ENCODE results near the gene IFT74.

- TF ChIP-seq POLR2A (IDR thresholded peaks at IDR 0.05) (no peak), CTCF (IDR thresholded peaks at IDR 0.05) (no peak)
Observed at GRCh38 chr9:26935847-26936246, 20.4 kb upstream of the IFT74 start.
